Measurements from ENCODE around the gene SMOC2. TPM values are rescaled to one million over a fixed set of nuclear protein-coding genes. Genes with fewer than 3 reads are reported as not detected.

The SMOC2 gene
- total RNA-seq, 1 experiment from 2014 or later: 0.42 TPM

GRCh38 chr6:168546151-168546550 is 105.2 kb downstream of the SMOC2 start (continued):
- no peak for TF ChIP-seq YY1 (IDR thresholded peaks at IDR 0.05; ENCODE audit: extremely low read depth, insufficient replicate concordance, low read depth, low read length)
- TF ChIP-seq TCF7L2 (IDR thresholded peaks at IDR 0.05; ENCODE audit: borderline replicate concordance, extremely low read depth, insufficient read depth, insufficient read length): no peak
- no peak for TF ChIP-seq ELF1 (IDR thresholded peaks at IDR 0.05; ENCODE audit: borderline replicate concordance, low read depth)
- TF ChIP-seq, protein P1, sequence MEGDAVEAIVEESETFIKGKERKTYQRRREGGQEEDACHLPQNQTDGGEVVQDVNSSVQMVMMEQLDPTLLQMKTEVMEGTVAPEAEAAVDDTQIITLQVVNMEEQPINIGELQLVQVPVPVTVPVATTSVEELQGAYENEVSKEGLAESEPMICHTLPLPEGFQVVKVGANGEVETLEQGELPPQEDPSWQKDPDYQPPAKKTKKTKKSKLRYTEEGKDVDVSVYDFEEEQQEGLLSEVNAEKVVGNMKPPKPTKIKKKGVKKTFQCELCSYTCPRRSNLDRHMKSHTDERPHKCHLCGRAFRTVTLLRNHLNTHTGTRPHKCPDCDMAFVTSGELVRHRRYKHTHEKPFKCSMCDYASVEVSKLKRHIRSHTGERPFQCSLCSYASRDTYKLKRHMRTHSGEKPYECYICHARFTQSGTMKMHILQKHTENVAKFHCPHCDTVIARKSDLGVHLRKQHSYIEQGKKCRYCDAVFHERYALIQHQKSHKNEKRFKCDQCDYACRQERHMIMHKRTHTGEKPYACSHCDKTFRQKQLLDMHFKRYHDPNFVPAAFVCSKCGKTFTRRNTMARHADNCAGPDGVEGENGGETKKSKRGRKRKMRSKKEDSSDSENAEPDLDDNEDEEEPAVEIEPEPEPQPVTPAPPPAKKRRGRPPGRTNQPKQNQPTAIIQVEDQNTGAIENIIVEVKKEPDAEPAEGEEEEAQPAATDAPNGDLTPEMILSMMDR (IDR thresholded peaks at IDR 0.05 in 2 of 3, conservative IDR thresholded peaks at IDR 0.05 in 1 of 3; ENCODE audit: borderline replicate concordance in 1 of 3, insufficient read depth in 1 of 3, low read depth in 2 of 3, low read length in 2 of 3): no peak

- ChIA-PET CTCF (no interaction called here), POLR2A (no interaction called here), RAD21 (ENCODE audit: low non-redundant PET in 1 of 2, low total read pairs in 2 of 2, uncharacterized antibody in 2 of 2, unreplicated experiment in 2 of 2) (no interaction called here)
- H3K4me3 ChIP-seq (replicated peaks in 1 of 2; ENCODE audit: low read depth in 1 of 2, low read length in 2 of 2): no peak overlapping the region
- no peaks in the 10 kb centered on the region for H3K4me1 ChIP-seq (ENCODE audit: control insufficient read depth in 1 of 2, insufficient read depth in 2 of 2, low read length in 2 of 2)
- H3K9ac ChIP-seq (ENCODE audit: low read length): no peak overlapping the region
- H3K79me2 ChIP-seq (ENCODE audit: insufficient read depth, low read length): no peaks in the 10 kb centered on the region
- ATAC-seq: no peak
- DNase-seq (ENCODE audit: low read depth, low spot score): no peak
- no peak overlapping the region for H3K4me2 ChIP-seq (ENCODE audit: low read length)
- H3K36me3 ChIP-seq (ENCODE audit: control insufficient read depth in 1 of 2, insufficient read depth in 2 of 2, low read length in 2 of 2): no peaks in the 10 kb centered on the region
- no peak overlapping the region for H3K27ac ChIP-seq (ENCODE audit: low read depth, low read length)
- intact Hi-C loops (cut with micrococcal nuclease): no loop called here
- H2AFZ ChIP-seq (ENCODE audit: low read depth, low read length, poor library complexity, severe bottlenecking): no peak overlapping the region
- no peaks in the 10 kb centered on the region for H3K9me3 ChIP-seq (ENCODE audit: control insufficient read depth in 1 of 2, insufficient read depth in 1 of 2, low read depth in 1 of 2, low read length in 2 of 2)
- no peaks in the 10 kb centered on the region for H4K20me1 ChIP-seq (ENCODE audit: insufficient read depth)
- no peaks in the 10 kb centered on the region for H3K9me2 ChIP-seq (ENCODE audit: insufficient read depth)
- no peaks in the 10 kb centered on the region for H3K27me3 ChIP-seq (ENCODE audit: insufficient read depth, low read length)
- no TSS peak for BruUV-seq (replicated peaks)
- TF ChIP-seq ZFX (IDR thresholded peaks at IDR 0.05) (no peak), REST (IDR thresholded peaks at IDR 0.05; ENCODE audit: low read depth) (no peak), JUND (IDR thresholded peaks at IDR 0.05) (no peak), SIN3A (IDR thresholded peaks at IDR 0.05; ENCODE audit: low read depth) (no peak)
Measured at GRCh38 chr6:168546730-168547129, 105.7 kb downstream of the SMOC2 start.
